Naive B cell (primary cell): Measurements from ENCODE around the gene KRTAP10-10. TPM values are rescaled to one million over a fixed set of nuclear protein-coding genes. Genes with fewer than 3 reads are reported as not detected.
"Not testable (repeated sequence)": the region's sequence is repeated elsewhere in the genome, so short reads cannot be mapped to it uniquely, and the experiment has no call there.

Experiments used
- ATAC-seq, 2 donors: fragments of 150-1000 bp; cut with Tn5 transposase; 2 replicates each; pipeline ENCODE4 v1.10.0; 2021; ENCODE audit warnings: low read depth in 2 of 2, mild to moderate bottlenecking in 2 of 2, moderate library complexity in 2 of 2
- DNase-seq: peaks from one replicate; pipeline ENCODE4 v3.0.0; 2022
- H3K27ac Mint-ChIP-seq, 6 donors: one replicate each; pipeline ENCODE4 v1.8.0; 2020 to 2022; ENCODE audit warnings: mild to moderate bottlenecking in 6 of 6, mixed read lengths in 6 of 6, moderate library complexity in 5 of 6, inconsistent platforms in 2 of 6
- H3K27me3 Mint-ChIP-seq, 3 donors: one replicate each; pipeline ENCODE4 v1.8.0; 2021 to 2022; ENCODE audit warnings: mixed read lengths in 3 of 3, mild to moderate bottlenecking in 1 of 3
- H3K36me3 Mint-ChIP-seq, 2 donors: one replicate each; pipeline ENCODE4 v1.8.0; 2020 to 2022; ENCODE audit warnings: mixed read lengths in 2 of 2, inconsistent platforms in 1 of 2, mild to moderate bottlenecking in 1 of 2
- H3K4me1 Mint-ChIP-seq, 3 donors: one replicate each; pipeline ENCODE4 v1.8.0; 2020 to 2022; ENCODE audit warnings: mixed read lengths in 3 of 3, inconsistent platforms in 1 of 3, mild to moderate bottlenecking in 1 of 3, moderate library complexity in 1 of 3
- H3K4me3 Mint-ChIP-seq, 8 donors: one replicate each; pipeline ENCODE4 v1.8.0; 2020 to 2022; ENCODE audit warnings: mild to moderate bottlenecking in 8 of 8, mixed read lengths in 8 of 8, moderate library complexity in 8 of 8, inconsistent platforms in 2 of 8
- H3K9me3 Mint-ChIP-seq, 7 donors: one replicate each; pipeline ENCODE4 v1.8.0; 2020 to 2022; ENCODE audit warnings: mixed read lengths in 7 of 7, mild to moderate bottlenecking in 5 of 7, inconsistent platforms in 2 of 7, moderate library complexity in 1 of 7
- polyA plus RNA-seq, 6 donors: library from polyadenylated mRNA; unstranded; fragments of 300-500 nt; fragmentation: Illumina TruSeq; gene quantifications; one replicate each; pipeline ENCODE4 v1.2.3, GENCODE V29; 2021; ENCODE audit warnings: low read depth in 6 of 6

Gene KRTAP10-10
- polyA plus RNA-seq, 6 donors from 2014 or later = not detected

DNA sequence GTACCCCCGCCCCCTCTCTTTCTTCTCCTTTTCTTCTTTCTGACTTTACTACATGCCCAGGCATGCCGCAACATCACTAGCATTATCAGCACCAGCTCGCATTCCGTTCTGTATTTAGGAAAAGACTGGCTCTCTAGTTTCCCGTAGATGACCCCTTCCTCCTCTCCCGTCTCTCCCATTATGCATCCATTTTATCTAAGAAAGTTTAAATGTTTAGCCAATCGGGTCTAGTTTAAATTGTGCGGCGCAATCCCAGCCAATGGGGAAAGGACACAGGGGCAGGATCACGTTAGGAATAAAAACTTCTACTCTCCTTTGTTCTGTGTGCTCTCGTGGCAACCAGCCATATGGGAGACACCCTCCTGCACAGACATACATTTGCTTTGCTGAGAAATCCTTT, 39.1 kb upstream of the KRTAP10-10 start:
- Mint-ChIP-seq H3K27me3 (peaks cover 7 to 42% (median 30%) of the 10 kb centered on the region in 3 donors), H3K4me3 (no peak overlapping the region), H3K9me3 (peaks cover 4 to 15% (median 7%) of the 10 kb centered on the region in 7 donors), H3K4me1 (no peaks in the 10 kb centered on the region), H3K27ac (no peak overlapping the region), H3K36me3 (peaks cover 0 to 11% of the 10 kb centered on the region in 2 donors)
- no peak for DNase-seq
- no peak for ATAC-seq

- peaks cover 0 to 11% of the 10 kb centered on the region in 2 donors for H3K36me3 Mint-ChIP-seq
- ATAC-seq (no peak), DNase-seq (no peak)
- no peaks in the 10 kb centered on the region for H3K4me1 Mint-ChIP-seq
- H3K27me3 Mint-ChIP-seq = peaks cover 14 to 51% (median 33%) of the 10 kb centered on the region in 3 donors
- H3K27ac Mint-ChIP-seq = no peak overlapping the region
- H3K4me3 Mint-ChIP-seq = no peak overlapping the region
- H3K9me3 Mint-ChIP-seq = peaks cover 4 to 23% (median 7%) of the 10 kb centered on the region in 7 donors
These were observed 37.7 kb upstream of the KRTAP10-10 start for GRCh38 chr21:44599264-44600029.

DNA sequence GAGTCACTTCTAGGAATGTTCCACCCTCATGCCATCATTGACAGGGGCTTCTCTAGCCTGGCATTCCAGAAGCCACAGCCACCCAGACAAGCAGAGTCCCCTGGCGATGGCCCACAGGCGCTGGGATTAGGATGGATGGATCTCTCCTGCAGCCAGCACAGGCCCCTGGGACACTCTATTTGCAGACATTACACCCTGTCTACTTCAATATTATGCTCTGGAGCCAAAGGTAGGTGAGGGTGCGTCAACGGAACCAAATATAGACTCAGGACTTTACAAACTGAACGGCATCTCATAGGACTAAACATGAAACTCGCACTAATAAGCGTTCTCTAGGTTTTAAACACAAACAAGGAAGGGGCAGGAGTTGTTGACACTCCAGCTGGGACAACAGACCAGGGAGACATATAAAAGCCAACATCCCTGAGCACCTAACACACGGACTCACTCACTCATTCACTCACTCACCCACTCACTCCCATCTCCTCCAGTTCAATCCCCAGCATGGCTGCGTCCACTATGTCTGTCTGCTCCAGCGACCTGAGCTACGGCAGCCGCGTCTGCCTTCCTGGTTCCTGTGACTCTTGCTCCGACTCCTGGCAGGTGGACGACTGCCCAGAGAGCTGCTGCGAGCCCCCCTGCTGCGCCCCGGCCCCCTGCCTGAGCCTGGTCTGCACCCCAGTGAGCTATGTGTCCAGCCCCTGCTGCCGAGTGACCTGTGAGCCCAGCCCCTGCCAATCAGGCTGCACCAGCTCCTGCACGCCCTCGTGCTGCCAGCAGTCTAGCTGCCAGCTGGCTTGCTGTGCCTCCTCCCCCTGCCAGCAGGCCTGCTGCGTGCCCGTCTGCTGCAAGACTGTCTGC, 36.8 kb upstream of the KRTAP10-10 start, which contains the start of gene KRTAP10-7:
KRTAP10-7 (plus strand) TSS at position 480 of the 861 bp plus-strand sequence; CDS start at position 505, 25 bp downstream.
- not testable (repeated sequence) for ATAC-seq, H3K4me3 Mint-ChIP-seq, H3K4me1 Mint-ChIP-seq, H3K27ac Mint-ChIP-seq, DNase-seq
- Mint-ChIP-seq H3K9me3 (peaks cover 4 to 32% (median 7%) of the 10 kb centered on the region in 7 donors), H3K27me3 (peaks cover 23 to 57% (median 39%) of the 10 kb centered on the region in 3 donors), H3K36me3 (peaks cover 0 to 11% of the 10 kb centered on the region in 2 donors)

GRCh38 chr21:44601091-44601490, 36.1 kb upstream of the KRTAP10-10 start:
- DNase-seq, H3K4me3 Mint-ChIP-seq, ATAC-seq, H3K4me1 Mint-ChIP-seq, H3K27ac Mint-ChIP-seq: not testable (repeated sequence)
- Mint-ChIP-seq H3K27me3 (peaks cover 26 to 64% (median 46%) of the 10 kb centered on the region in 3 donors), H3K9me3 (peaks cover 4 to 40% (median 7%) of the 10 kb centered on the region in 7 donors), H3K36me3 (peaks cover 0 to 11% of the 10 kb centered on the region in 2 donors)

- Mint-ChIP-seq H3K27ac (peak overlapping the region in 1 of 6 donors; percentile 29), H3K27me3 (peaks cover 33 to 69% (median 47%) of the 10 kb centered on the region in 3 donors), H3K9me3 (peaks cover 7 to 47% (median 11%) of the 10 kb centered on the region in 7 donors), H3K36me3 (peaks cover 5 to 11% of the 10 kb centered on the region in 2 donors), H3K4me1 (no peaks in the 10 kb centered on the region), H3K4me3 (no peak overlapping the region)
- ATAC-seq (no peak), DNase-seq (no peak)
These were observed 35.3 kb upstream of the KRTAP10-10 start for GRCh38 chr21:44601596-44602462.

- H3K36me3 Mint-ChIP-seq = peaks cover 5 to 11% of the 10 kb centered on the region in 2 donors
- H3K4me3 Mint-ChIP-seq = peak overlapping the region in 1 of 8 donors; percentile 6
- H3K27me3 Mint-ChIP-seq = peaks cover 33 to 69% (median 47%) of the 10 kb centered on the region in 3 donors
- DNase-seq (no peak), ATAC-seq (no peak)
- H3K4me1 Mint-ChIP-seq = no peaks in the 10 kb centered on the region
- no peak overlapping the region for H3K27ac Mint-ChIP-seq
- peaks cover 7 to 53% (median 11%) of the 10 kb centered on the region in 7 donors for H3K9me3 Mint-ChIP-seq
These were observed 34.7 kb upstream of the KRTAP10-10 start for GRCh38 chr21:44602463-44602850.

DNA sequence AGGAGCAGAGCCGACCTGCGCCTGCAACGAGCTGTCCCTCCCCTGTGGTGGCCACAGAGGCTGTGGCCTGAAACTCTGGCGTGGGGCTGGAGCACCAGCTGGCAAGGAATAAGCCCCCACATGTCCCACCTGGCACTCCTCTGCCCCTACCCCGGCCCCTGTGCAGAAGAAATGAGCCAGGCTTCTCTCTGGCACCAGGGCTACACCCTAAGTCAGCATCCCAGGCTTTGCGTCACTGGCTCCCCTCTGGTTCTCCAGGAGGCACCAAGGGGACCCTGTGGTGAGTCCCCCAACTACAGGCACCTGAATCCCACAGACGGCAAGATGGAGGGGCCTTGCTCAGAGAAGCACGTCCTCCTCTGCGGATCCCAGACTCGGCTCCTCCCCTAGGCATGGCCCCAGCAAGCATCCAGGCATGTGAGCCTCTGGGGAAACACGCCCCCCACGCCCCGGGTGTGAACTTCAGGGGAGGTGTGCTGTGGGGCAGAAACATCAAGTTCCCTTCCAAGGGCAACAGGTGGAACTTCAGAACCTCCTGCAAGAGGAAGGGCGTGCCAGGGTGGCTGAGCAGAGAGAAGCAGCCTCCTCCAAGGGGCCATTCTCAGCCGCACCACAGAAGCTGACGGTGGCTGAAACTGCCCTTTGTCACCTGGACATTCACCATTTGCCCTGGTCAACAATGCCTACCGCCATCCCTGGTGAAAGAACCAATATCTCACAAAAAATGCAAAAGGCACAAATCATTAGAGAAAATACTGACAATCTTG, 33.9 kb upstream of the KRTAP10-10 start:
- peaks cover 5 to 7% of the 10 kb centered on the region in 2 donors for H3K36me3 Mint-ChIP-seq
- ATAC-seq (no peak), DNase-seq (no peak)
- no peak overlapping the region for H3K27ac Mint-ChIP-seq
- H3K4me1 Mint-ChIP-seq = no peaks in the 10 kb centered on the region
- peaks cover 5 to 57% (median 10%) of the 10 kb centered on the region in 7 donors for H3K9me3 Mint-ChIP-seq
- H3K27me3 Mint-ChIP-seq = peaks cover 32 to 70% (median 44%) of the 10 kb centered on the region in 3 donors
- H3K4me3 Mint-ChIP-seq = no peak overlapping the region

DNA sequence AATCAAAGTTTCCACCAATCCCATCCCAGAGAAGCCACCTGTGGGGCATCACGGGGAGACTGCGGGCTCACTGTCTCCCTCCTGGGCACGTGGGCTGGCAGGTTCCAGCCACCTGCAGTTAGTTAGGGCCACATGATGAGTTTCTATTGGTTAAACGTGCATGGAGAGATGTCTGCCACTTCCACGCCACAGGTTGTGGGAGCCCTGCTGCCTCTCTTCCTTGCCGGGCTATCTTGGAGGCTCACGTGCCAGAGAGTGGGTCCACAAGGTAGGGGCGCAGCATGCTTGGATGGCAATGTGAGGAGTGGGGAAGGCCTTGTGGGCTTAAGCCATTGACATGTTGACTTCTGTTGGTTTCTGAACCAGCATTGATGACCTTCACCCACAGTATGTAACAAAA, 33.2 kb upstream of the KRTAP10-10 start:
- ATAC-seq (no peak), DNase-seq (no peak)
- peaks cover 4 to 55% (median 16%) of the 10 kb centered on the region in 7 donors for H3K9me3 Mint-ChIP-seq
- peaks cover 5 to 7% of the 10 kb centered on the region in 2 donors for H3K36me3 Mint-ChIP-seq
- H3K27me3 Mint-ChIP-seq = peaks cover 26 to 64% (median 38%) of the 10 kb centered on the region in 3 donors
- no peaks in the 10 kb centered on the region for H3K4me1 Mint-ChIP-seq
- H3K4me3 Mint-ChIP-seq = no peak overlapping the region
- no peak overlapping the region for H3K27ac Mint-ChIP-seq

DNA sequence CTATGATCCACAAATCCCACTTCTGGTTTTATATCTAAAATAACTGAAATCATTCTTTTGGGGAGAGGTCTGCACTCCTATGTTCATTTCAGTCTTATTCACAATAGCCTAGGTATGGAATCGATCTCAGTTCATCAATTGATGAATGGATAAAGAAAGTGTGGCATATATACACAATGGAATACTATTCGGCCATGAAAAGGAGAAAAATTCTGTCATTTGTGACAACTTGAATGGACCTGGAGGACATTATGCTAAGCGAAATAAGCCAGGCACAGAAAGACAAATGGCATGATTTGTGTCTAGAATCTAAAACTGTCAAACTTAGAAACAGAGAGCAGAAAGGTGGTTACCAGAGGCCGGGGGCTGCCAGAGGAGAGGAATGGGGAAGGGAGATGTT, 30.7 kb upstream of the KRTAP10-10 start:
- no peak overlapping the region for H3K27ac Mint-ChIP-seq
- DNase-seq (no peak), ATAC-seq (no peak)
- H3K36me3 Mint-ChIP-seq = peaks cover 20 to 27% of the 10 kb centered on the region in 2 donors
- H3K27me3 Mint-ChIP-seq = peaks cover 32 to 58% (median 33%) of the 10 kb centered on the region in 3 donors
- H3K9me3 Mint-ChIP-seq = peaks cover 21 to 74% (median 39%) of the 10 kb centered on the region in 7 donors
- no peaks in the 10 kb centered on the region for H3K4me1 Mint-ChIP-seq
- H3K4me3 Mint-ChIP-seq = no peak overlapping the region

DNA sequence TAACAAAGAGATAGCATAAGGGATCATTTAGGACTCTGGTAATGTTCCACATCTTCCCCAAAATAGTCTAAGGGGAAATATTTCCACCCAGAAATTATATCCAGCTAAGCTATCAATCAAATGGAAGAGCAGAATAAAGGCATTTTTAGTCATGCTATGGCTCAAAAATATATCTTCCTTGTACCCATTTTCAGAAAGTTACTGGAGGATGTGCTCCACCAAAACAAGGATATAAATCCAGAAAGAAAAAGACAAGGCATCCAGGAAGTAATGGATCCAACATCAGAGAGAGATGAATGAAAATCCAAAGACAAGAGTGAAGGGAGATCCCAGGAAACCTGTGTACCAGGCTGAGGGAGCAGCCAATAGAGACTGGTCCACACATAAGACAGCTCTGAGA, 28.0 kb upstream of the KRTAP10-10 start:
- no peak for ATAC-seq
- Mint-ChIP-seq H3K27me3 (peaks cover 27 to 47% (median 37%) of the 10 kb centered on the region in 3 donors), H3K4me1 (peaks cover 0 to 4% (median 0%) of the 10 kb centered on the region in 3 donors), H3K9me3 (peaks cover 23 to 70% (median 51%) of the 10 kb centered on the region in 7 donors), H3K27ac (peak overlapping the region in 1 of 6 donors; percentile 64), H3K36me3 (peaks cover 20 to 37% of the 10 kb centered on the region in 2 donors), H3K4me3 (peak overlapping the region in 1 of 8 donors; percentile 26)
- DNase-seq = no peak

- H3K9me3 Mint-ChIP-seq = peaks cover 23 to 61% (median 51%) of the 10 kb centered on the region in 7 donors
- H3K4me1 Mint-ChIP-seq, H3K27ac Mint-ChIP-seq: not testable (repeated sequence)
These were observed 26.9 kb upstream of the KRTAP10-10 start for GRCh38 chr21:44610157-44610843.

More at GRCh38 chr21:44610157-44610843, 26.9 kb upstream of the KRTAP10-10 start:
- H3K4me3 Mint-ChIP-seq, ATAC-seq, DNase-seq: not testable (repeated sequence)
- peaks cover 21 to 44% (median 33%) of the 10 kb centered on the region in 3 donors for H3K27me3 Mint-ChIP-seq
- peaks cover 20 to 37% of the 10 kb centered on the region in 2 donors for H3K36me3 Mint-ChIP-seq
